Measurements from ENCODE around the gene LMLN.

DNA sequence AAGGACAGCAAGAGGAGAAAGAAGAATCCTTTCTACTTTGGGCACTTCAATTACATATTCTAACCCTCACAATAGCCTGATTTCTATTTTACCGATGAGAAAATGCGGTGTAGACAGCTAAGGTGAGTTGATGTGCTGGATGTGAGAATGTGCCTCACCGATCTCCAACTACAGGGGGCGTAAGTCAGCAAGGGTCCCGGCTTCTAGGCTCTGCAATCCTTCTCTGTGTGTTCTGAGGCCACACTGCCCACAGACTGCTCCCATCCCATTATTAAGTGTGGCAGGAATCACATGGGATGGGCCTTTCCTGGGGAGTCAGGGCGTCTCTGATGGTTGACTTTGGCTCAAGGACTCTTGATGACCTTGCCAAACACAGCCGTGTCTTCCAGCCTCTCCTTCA, 33.6 kb upstream of the LMLN start:
- TF ChIP-seq, protein P1, sequence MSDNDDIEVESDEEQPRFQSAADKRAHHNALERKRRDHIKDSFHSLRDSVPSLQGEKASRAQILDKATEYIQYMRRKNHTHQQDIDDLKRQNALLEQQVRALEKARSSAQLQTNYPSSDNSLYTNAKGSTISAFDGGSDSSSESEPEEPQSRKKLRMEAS (IDR thresholded peaks at IDR 0.05; ENCODE audit: low read depth) = no peak
- TF ChIP-seq, protein P2, sequence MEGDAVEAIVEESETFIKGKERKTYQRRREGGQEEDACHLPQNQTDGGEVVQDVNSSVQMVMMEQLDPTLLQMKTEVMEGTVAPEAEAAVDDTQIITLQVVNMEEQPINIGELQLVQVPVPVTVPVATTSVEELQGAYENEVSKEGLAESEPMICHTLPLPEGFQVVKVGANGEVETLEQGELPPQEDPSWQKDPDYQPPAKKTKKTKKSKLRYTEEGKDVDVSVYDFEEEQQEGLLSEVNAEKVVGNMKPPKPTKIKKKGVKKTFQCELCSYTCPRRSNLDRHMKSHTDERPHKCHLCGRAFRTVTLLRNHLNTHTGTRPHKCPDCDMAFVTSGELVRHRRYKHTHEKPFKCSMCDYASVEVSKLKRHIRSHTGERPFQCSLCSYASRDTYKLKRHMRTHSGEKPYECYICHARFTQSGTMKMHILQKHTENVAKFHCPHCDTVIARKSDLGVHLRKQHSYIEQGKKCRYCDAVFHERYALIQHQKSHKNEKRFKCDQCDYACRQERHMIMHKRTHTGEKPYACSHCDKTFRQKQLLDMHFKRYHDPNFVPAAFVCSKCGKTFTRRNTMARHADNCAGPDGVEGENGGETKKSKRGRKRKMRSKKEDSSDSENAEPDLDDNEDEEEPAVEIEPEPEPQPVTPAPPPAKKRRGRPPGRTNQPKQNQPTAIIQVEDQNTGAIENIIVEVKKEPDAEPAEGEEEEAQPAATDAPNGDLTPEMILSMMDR (IDR thresholded peaks at IDR 0.05) = peak; percentile 37; the same call in 1 of the 2 replicates
- TF ChIP-seq CHD2 (IDR thresholded peaks at IDR 0.05; ENCODE audit: low read length, partially characterized antibody) = no peak

Data from SK-N-SH (cell line).